Mesothelial cell of epicardium (in vitro differentiated cells): ENCODE data around the gene GCNT1. TPM values are rescaled to one million over a fixed set of nuclear protein-coding genes. Genes with fewer than 3 reads are reported as not detected.
"Not testable (repeated sequence)": the region's sequence is repeated elsewhere in the genome, so short reads cannot be mapped to it uniquely, and the experiment has no call there.

Source experiments
- DNase-seq, 2 experiments: peaks; one replicate each; pipeline ENCODE4 v3.0.0; 2021; ENCODE audit warnings: low spot score in 2 of 2; ENCODE audit not compliant: unreplicated experiment in 2 of 2
- H3K27ac Mint-ChIP-seq: 2 replicates; pipeline ENCODE4 v1.8.0; 2021; ENCODE audit warnings: mixed read lengths
- H3K27me3 Mint-ChIP-seq: 2 replicates; pipeline ENCODE4 v1.8.0; 2021; ENCODE audit warnings: low read depth, mixed read lengths
- H3K36me3 Mint-ChIP-seq: 2 replicates; pipeline ENCODE4 v1.8.0; 2021; ENCODE audit warnings: mixed read lengths
- H3K4me1 Mint-ChIP-seq: 2 replicates; pipeline ENCODE4 v1.8.0; 2021; ENCODE audit warnings: mixed read lengths
- H3K4me3 Mint-ChIP-seq: 2 replicates; pipeline ENCODE4 v1.8.0; 2021; ENCODE audit warnings: mild to moderate bottlenecking, moderate library complexity, mixed read lengths
- H3K9me3 Mint-ChIP-seq: 2 replicates; pipeline ENCODE4 v1.8.0; 2021; ENCODE audit warnings: mixed read lengths
- total RNA-seq: library from RNA; stranded (reverse); gene quantifications from 3 replicates; pipeline ENCODE4 v1.2.1, GENCODE V29; 2021
- TF ChIP-seq, protein P1 (sequence below): fragments of 200-600 bp; sonication (generic); IDR thresholded peaks from one replicate; pipeline ENCODE4 v1.5.0; 2021; ENCODE audit warnings: antibody characterized with exemption; ENCODE audit not compliant: unreplicated experiment

The GCNT1 gene
- total RNA-seq, 1 donor from 2014 or later, result 8.6 TPM

DNA sequence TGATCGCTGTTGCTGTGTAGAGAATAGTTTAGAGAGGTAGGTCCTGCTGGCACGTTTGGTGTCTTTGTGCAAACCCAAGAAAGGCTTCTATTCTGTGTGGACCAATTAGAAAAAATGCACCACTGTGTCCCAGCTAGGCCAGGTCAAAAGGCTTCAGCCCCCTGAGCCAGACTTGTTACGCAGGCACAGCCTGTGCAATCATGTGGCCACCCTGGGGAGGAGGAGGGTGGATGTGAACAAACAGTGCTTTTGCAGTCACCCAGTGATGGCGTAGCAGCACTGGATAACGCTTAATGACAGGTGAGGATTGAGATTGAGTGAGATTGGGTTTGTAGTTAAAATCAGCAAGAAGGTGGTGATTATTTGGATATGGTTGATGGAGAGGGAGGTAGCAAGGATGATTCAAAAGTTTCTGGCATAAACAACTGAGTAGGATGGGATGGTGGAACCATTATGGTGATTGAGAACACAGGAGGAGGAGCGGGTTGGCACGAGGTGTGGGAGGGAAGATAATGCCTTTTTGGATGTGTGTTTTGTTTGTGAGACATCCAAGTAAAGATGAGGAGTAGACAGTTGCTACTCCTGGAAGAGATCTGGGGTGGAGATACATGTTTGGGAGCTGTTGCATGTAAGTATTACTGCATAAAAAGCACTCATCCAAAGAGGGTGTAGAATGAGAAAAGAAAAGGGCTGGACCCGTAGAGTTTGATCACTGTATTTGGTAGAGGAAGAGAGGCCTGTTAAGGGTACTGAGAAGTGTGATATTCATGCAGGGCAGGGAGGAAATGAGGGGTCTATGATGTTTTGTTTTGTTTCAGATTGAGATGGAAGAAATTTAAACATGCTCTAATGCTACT is 6.7 kb downstream of the GCNT1 start:
- peaks cover 4% of the 10 kb centered on the region for H3K27me3 Mint-ChIP-seq
- DNase-seq, result no peak

DNA sequence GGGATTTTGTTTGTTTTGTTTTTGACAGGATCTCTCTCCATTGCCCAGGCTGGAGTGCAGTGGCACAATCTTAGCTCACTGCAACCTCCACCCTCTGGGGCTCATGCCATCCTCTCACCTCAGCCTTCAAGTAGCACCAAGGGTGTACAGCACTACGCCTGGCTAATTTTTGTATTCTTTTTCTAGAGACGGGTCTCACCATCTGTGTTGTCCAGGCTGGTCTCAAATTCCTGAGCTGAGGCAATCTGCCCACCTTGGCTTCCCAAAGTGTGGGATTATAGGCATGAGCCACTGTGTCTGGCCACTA is 7.3 kb downstream of the GCNT1 start:
- DNase-seq, result no peak
- Mint-ChIP-seq H3K4me3 (no peak overlapping the region), H3K27me3 (peaks cover 4% of the 10 kb centered on the region), H3K27ac (no peak overlapping the region), H3K4me1 (peaks cover 10% of the 10 kb centered on the region), H3K36me3 (no peaks in the 10 kb centered on the region), H3K9me3 (no peaks in the 10 kb centered on the region)
- TF ChIP-seq, protein P1, sequence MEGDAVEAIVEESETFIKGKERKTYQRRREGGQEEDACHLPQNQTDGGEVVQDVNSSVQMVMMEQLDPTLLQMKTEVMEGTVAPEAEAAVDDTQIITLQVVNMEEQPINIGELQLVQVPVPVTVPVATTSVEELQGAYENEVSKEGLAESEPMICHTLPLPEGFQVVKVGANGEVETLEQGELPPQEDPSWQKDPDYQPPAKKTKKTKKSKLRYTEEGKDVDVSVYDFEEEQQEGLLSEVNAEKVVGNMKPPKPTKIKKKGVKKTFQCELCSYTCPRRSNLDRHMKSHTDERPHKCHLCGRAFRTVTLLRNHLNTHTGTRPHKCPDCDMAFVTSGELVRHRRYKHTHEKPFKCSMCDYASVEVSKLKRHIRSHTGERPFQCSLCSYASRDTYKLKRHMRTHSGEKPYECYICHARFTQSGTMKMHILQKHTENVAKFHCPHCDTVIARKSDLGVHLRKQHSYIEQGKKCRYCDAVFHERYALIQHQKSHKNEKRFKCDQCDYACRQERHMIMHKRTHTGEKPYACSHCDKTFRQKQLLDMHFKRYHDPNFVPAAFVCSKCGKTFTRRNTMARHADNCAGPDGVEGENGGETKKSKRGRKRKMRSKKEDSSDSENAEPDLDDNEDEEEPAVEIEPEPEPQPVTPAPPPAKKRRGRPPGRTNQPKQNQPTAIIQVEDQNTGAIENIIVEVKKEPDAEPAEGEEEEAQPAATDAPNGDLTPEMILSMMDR, result no peak

More for the DNA sequence above, 6.7 kb downstream of the GCNT1 start:
- TF ChIP-seq, protein P1, result no peak
- H3K27ac Mint-ChIP-seq, result no peak overlapping the region
- peaks cover 9% of the 10 kb centered on the region for H3K4me1 Mint-ChIP-seq
- no peak overlapping the region for H3K4me3 Mint-ChIP-seq
- H3K36me3 Mint-ChIP-seq, result no peaks in the 10 kb centered on the region
- H3K9me3 Mint-ChIP-seq, result no peaks in the 10 kb centered on the region

DNA sequence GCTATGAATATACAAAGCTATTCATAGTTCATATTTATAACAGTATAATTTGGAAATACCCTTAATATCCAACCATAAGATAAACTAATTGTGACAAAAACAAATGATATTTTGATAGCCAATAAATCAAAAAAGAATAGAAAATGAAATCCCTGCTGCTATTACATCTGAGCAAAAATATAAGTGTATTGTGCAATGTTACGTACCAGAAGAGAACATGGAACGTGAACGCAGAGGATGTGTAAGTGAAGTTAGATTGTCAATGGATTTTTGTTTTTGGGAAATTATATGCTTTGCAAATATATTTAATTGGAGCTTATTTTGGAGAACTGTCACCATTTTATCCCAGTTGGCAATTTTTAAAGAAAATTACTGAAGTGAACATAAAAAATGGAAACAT is 15.4 kb downstream of the GCNT1 start:
- Mint-ChIP-seq H3K27ac (no peak overlapping the region), H3K9me3 (peaks cover 4% of the 10 kb centered on the region), H3K27me3 (no peaks in the 10 kb centered on the region), H3K36me3 (peaks cover 15% of the 10 kb centered on the region), H3K4me3 (no peak overlapping the region), H3K4me1 (peaks cover 18% of the 10 kb centered on the region)
- TF ChIP-seq, protein P1, result no peak
- no peak for DNase-seq

DNA sequence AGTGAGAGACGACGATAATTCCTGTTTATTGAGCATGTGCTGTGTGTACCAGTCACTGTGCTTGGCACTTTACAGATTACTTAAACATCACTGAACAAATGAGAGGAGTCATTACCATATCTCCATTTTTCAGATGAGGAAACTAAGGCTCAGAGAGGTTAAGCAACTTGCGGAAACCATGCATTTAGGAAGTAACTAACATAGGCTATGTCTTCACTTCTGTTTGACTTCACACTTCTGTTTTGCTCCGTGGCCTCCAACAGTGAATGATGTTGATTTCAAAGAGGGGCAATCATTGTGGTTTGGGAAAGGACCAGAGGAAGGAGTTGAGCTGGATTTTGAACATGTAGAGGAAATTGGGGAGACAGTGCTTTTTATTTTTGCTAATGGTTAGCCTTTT is 16.7 kb downstream of the GCNT1 start:
- Mint-ChIP-seq H3K4me3 (no peak overlapping the region), H3K36me3 (peaks cover 18% of the 10 kb centered on the region), H3K4me1 (peaks cover 18% of the 10 kb centered on the region), H3K9me3 (peaks cover 4% of the 10 kb centered on the region), H3K27me3 (no peaks in the 10 kb centered on the region), H3K27ac (no peak overlapping the region)
- TF ChIP-seq, protein P1, result no peak
- DNase-seq, result no peak

DNA sequence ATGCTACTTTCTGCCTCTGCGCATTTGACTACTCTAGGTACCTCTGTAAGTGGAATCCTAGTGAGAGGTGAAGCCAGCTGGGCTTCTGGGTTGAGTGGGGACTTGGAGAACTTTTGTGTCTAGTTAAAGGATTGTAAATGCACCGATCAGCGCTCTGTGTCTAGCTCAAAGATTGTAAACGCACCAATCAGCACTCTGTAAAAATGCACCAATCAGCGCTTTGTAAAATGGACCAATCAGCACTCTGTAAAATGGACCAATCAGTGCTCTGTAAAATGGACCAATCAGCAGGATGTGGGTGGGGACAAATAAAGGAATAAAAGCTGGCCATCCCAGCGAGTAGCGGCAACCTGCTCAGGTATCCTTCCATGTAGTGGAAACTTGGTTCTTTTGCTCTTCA is 18.8 kb downstream of the GCNT1 start:
- not testable (repeated sequence) for H3K4me3 Mint-ChIP-seq, H3K4me1 Mint-ChIP-seq, H3K27me3 Mint-ChIP-seq, H3K27ac Mint-ChIP-seq, DNase-seq, H3K9me3 Mint-ChIP-seq
- peaks cover 18% of the 10 kb centered on the region for H3K36me3 Mint-ChIP-seq

DNA sequence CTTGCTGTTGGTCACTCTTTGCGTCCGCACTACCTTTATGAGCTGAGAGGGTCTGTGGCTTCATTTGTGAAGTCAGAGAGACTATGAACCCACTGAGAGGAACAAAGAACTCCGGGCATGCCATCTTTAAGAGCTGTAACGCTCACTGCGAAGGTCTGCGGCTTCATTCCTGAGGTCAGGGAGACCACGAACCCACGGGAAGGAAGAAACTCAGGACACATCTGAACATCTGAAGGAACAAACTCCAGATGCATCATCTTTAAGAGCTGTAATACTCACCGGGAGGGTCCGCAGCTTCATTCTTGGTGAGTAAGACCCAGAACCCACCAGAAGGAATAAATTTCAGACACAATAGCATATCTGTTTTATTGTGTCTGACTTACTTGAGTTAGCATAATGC is 19.2 kb downstream of the GCNT1 start:
- Mint-ChIP-seq H3K9me3 (peaks cover 4% of the 10 kb centered on the region), H3K36me3 (peaks cover 18% of the 10 kb centered on the region), H3K4me3 (no peak overlapping the region), H3K27me3 (no peaks in the 10 kb centered on the region), H3K27ac (no peak overlapping the region), H3K4me1 (peaks cover under 1% of the 10 kb centered on the region)
- TF ChIP-seq, protein P1, result no peak
- DNase-seq, result no peak

DNA sequence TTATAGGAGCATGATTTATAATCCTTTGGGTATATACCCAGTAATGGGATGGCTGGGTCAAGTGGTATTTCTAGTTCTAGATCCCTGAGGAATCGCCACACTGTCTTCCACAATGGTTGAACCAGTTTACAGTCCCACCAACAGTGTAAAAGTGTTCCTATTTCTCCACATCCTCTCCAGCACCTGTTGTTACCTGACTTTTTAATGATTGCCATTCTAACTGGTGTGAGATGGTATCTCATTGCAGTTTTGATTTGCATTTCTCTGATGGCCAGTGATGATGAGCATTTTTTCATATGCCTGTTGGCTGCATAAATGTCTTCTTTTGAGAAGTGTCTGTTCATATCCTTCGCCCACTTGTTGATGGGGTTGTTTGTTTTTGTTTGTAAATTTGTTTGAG is 20.4 kb downstream of the GCNT1 start:
- H3K27me3 Mint-ChIP-seq, H3K4me3 Mint-ChIP-seq, H3K27ac Mint-ChIP-seq, H3K4me1 Mint-ChIP-seq, H3K9me3 Mint-ChIP-seq, DNase-seq: not testable (repeated sequence)
- H3K36me3 Mint-ChIP-seq, result peaks cover 18% of the 10 kb centered on the region
